GOT3 (cell line): ENCODE results near the gene MAPK8IP3.

Experiments used
- DNase-seq: peaks from one replicate; lab custom pipeline; 2025; ENCODE audit warnings: mixed read lengths; lab: John Stamatoyannopoulos, UW

Gene MAPK8IP3

DNA sequence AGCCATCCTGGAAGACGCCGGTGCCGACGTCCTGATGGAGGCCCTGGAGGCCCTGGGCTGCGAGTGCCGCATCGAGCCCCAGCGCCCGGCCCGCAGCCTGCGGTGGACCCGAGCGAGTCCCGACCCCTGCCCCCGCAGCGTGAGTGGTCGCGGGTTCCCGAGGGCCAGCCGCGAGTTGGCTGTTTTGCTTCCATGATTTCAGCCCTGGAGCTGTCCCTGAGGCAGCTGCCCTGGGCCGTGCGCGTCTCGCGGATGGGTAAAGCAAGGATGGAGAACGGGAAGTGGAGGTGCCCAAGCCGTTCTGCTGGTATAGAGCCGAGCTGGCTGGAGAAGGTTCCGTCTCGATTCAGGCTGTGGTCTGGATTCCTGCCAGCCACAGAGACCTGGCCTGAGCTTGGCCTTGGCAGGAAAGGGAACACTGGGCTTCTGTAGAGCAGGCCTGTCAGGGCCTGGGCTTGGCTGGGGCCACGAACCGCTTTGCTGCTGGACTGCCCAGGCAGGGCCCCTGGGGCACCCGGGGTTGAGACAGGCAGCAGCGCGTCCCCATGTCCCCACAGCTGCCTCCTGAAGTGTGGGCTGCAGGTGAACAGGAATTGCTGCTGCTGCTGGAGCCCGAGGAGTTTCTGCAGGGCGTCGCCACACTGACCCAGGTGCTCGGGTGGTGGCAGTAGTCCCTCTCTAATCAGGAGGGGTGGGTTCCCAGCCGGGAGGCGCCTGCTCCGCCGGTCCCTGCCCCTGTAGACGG is 67.9 kb downstream of the MAPK8IP3 start:
- DNase-seq: no peak

DNA sequence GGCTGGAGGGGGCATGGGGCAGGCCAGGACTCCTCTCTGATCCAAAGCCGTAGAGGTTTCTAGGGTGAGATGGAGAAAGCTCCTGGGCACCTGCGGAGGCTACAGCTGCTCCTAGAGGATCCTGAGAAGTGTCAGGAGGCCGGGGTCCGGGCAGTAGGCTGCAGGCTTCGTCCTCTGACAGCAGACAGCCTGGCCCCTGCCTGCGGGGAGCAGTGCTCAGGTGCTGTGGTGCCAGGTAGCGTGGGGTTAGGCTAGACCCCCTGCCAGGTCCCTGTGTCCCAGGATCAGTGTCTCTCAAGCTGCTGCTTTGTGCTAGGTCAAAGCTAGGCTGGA is 68.4 kb downstream of the MAPK8IP3 start:
- no peak for DNase-seq

DNA sequence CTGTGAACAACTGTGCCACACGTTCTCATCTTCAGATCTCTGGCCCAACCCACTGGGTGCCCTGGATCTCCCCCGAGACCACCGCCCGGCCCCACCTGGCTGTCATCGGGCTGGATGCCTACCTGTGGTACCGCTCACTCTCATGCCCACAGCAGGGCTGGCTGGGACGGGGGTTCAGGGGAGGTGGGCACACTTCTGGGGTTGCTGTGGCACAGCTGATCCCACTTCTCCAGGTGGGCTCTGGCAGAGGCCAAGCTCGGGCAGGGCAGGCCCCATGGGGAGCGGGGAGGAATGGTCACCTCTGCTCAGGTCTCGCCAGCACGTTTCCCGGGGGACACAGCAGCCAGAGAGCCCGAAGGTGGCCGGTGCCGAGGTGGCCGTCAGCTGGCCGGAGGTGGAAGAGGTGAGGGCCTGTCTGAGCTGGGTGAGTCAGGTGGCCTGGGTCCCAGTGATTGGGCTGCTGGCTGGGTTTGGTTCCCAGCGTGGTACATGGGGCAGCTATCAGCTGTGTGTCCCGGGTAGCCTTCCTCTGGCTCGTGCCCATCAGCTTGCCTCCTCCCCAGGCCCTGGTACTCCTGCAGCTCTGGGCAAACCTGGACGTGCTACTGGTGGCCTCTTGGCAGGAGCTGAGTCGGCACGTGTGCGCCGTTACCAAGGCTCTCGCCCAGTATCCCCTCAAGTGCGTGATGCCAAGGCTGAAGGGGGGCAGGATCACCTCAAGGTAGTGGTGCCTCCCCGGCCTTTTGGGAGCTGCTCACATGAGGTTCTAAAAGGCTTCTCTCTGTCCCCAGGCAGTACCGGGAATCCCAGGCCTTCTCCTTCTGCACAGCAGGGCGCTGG is 69.2 kb downstream of the MAPK8IP3 start:
- DNase-seq: no peak

DNA sequence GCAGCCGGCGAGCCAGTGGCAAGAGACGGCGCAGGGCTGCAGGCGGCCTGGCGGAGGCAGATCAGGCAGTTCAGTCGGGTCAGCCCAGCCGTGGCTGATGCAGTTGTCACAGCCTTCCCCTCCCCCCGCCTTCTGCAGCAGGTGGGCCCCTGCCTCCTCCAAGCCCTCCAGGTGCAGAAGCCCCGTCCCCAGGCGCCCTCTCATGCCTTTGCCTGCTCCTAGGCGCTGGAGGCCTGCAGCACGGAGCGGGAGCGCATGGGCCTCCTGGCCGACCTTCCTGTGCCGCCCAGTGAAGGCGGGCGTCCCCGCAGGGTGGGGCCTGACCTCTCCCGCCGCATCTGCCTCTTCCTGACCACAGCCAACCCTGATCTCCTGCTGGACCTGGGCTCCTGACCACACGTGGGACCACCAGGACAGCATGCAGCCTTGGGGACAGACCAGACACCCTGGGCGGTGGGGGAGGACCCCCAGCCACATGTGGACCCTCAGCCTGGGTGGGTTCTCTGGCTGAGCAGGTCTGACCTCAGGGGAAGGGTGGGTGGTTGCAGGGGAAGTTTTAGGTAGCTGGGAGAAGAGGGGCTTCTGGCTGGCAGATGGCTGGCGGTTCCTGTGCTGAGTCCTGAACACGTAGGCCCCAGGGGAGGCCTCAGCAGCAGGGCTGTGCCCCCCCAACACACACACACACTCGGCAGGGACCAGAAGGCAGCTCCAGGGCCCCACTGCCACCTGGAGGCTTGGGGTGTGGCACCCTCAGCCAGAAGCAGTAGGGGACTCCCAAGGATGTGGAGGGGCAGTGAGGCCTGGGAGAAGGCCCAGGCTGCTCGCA is 70.1 kb downstream of the MAPK8IP3 start:
- no peak for DNase-seq

DNA sequence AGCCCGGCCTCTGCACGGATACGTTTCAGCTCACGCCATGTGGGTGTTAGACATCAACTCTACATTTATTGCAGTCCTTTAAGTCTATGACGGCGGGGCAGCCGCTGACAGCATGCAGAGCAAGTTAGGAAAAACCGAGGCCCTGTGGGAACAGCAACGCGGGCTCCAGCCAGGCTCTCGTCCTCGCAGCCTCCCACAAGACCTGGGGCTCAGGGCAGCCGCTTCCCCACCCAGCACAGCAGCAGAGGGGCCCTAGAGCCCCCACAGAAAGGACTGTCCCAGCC is 70.6 kb downstream of the MAPK8IP3 start:
- DNase-seq: no peak

DNA sequence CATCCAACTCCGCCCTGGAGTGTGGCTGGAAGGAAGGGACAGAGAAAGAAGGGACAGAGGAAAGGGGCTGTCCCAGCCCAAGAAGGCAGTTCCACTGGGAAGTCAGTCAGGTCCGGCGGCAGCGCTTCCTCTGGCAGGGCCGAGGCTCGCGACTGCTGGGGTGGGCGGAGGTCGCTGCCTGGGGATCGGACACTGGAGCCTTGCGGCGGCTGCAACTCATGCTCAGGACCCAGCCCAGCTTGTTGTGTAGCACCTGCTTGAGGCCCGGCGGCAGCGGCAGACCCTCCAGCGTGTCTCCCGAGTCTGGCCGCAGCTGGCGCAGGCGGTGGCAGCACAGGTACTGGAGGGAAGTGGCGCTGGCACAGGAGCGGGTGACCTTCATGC is 71.0 kb downstream of the MAPK8IP3 start:
- no peak for DNase-seq

DNA sequence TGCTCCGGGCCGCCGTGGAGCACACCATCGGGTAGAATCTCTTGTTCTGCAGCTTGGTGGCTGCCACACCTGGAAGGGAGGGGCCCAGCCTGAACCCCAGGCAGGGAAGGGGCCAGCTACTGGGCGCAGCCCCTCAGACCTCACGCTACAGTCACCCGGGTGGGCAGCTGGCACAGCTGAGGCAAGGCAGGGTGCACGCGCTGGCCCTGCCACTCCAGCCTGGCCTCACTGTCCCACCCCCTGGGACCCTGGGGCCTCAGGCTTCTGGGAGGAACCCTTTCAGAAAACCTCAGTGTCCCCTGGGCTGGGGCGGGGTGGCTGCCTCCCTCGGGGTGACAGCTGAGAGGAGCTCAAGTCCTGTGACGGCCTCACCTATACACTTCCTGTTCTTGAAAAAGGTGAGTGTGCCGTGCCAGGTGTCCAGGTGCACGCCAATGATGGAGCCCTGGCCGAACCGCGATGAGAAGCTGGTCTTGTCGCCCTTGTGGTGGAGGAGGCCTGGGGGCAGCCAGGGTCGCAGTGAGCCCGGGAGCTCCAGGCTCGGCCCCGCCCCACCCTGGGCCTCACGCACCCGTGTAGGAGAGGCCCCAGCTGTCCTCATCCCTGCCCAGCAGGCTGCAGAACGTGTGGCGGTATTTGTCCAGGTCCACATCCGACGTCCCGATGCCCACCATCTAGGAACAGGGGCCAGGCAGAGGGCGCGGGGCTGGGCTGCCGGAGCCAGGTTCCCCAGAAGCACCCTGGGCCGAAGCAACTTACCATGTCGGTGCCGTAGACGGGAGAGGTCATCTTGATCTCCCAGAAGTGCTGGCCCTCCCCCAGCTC is 71.6 kb downstream of the MAPK8IP3 start:
- DNase-seq: no peak

DNA sequence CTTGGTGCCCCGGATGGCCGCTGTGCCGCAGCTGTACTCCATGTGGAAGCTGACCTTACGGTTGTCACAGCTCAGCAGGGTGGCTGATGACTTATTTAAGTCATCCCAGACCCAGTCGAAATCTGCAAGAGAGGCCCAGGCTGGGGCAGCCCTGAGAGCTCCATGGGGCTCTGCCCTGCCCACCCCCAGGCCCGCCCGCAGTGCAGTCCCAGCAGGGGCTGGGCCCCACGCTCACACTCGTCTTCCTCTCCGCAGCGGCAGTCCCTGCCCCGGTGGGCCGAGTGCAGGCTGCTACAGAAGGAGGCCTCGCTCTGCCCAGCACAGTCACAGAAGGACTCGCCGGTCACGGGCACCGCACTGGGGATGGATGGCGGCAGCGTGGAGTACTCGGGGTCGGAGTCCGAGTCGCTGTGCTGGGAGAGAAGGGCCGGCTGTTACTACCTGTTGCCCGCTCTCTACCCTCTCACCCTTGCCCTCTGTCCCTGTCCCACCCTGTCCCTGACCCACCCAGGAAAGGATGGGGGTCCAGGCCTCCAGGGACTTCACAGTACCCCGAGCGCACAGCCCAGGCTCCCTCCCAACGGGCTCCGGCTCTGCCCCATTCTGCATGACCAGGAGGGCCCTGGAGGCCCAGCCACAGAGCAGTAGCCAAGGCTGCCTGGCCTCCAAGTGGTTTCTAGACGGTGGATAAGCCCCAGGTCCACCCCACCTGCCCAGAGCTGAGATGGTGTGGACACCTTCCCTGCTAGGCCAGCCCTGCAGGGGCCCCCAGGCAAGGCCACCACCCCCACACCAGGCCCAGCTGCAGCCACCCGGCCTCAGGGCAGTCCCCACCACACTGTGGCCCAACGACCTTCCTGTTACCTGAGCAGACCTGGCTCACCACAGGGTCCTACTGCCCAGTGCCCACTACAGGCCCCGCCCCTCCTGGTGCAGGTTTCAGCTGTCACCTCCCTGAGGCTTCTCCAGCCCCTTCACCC is 72.5 kb downstream of the MAPK8IP3 start:
- DNase-seq: no peak

DNA sequence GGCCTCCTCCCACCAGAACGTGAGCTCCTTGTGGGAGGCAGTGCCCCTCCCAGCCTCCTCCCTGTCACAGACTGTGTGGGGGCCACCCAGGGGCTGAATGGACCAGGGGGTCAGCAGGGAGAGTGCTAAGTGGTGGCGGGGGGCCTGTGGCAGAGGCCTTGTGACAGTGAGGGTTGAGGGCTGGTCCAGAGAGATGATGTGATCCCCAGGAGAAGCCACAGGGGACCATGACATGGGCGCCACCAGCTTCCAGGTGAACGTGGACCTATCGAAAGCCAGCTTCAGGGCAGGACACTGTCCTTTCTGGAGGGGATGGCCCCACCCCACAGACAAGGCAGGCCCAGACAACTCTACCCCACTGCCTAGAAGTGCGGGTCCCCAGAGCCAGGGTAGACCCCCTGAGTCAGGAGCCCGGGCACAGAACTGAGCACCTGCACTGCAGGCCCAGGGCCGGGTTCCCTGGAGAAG is 73.3 kb downstream of the MAPK8IP3 start:
- no peak for DNase-seq

DNA sequence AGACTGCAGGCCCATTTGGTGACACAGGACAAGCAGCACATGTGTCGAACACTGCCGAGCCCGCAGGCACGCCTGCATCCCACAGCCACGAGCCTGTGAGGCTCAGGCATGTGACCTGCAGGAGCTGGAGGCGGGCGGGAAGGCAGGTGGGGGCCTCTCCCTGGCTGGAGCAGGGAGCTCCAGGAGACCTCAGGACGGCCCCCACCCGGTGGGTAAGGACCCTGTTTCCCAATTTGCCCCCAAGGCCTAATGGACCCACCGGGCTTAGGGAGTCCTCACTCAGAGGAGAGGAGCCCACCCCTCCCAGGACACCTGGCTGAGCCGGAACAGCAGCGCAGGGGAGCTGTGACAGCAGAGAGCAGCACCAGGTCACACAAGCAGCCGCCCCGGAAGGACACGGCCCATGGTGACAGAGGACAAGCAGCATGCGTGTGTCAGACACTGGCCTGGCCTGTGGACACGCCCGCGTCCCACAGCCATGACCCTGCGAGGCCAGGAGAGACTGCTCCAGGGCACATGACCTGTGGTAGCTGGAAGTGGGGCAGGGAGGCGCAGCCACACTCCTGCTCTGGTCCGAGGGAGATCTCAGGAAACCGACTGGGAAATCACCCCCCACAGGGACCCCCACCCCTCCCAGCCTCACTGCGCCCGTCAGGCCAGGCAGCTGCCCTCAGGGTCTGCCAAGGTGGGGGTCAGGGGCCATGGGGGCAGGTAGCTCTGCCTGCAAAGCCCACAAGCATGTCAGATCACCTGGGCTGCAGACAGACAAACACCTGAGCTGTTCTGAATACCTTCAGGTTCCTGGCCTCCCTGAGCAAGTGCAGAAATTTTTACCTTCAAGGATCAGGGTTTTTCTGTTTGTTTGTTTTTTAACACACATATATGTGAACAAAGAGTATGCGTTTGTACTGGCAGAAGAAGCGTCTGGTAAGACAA is 74.0 kb downstream of the MAPK8IP3 start:
- no peak for DNase-seq

DNA sequence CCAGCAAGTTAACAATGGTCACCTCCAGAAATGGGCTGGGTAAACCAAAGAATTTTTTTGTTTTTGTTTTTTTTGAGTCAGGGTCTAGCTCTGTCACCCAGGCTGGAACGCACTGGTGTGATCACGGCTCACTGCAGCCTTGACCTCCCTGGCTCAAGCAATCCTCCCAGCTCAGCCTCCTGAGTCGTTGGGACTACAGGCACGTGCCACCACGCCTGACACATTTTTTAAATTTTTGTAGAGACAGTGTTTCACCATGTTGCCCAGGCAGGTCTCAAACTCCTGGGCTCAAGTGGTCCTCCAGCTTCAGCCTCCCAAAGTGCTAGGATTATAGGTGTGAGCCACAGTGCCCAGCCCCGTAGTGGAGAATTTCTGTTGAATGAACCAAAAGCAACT is 74.7 kb downstream of the MAPK8IP3 start:
- DNase-seq: no peak

DNA sequence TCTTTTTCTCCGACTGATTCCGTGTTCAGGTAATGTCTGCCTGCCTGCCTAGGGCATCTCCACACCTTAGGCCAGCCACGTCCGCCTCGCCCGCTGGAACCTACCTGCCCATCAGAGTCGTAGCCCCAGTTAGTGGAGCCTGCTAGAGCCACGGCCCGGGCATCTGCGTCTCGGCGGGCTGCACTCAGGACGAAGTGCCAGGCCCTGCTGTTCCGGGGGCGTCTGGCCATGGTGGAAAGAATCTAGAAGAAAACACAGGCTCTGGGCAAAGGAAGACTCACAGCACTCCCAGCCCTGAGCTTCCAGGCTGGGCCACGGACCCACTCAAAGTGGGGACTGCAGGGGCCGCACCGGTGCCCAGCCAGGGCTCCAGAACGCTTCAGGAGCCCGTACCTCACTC is 75.3 kb downstream of the MAPK8IP3 start:
- no peak for DNase-seq

DNA sequence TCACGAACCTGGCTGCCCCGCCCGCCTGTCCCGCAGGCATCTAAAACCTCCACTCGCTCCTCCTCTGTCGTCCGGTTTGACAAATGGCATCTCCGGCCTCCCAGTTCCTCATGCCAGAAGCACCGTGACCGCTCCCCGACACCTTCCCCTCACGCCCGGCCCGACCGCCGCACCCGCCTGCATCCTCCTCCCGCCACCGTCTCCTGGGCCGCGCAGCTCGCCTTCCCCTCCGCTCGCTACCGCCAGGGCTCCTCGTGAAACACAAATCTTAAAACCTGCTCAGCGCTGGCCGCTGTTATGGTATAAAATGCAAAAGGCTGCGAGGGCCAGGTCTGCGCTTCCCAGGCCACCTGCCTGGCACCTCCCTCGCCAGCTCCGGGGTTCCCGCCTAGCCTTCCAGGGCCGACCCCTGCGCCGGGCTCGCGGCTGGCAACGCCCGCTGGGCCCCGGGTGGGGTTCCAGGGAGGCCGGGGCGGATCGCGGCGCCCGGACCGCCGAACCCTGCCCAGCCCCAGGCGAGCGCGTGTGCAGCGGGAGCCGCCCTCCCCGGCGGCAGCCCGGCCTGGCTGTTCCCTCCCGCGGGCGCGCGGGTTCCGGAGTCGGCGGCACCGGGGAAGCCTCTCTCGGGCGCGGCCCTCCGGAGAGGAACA is 75.9 kb downstream of the MAPK8IP3 start:
- no peak for DNase-seq

DNA sequence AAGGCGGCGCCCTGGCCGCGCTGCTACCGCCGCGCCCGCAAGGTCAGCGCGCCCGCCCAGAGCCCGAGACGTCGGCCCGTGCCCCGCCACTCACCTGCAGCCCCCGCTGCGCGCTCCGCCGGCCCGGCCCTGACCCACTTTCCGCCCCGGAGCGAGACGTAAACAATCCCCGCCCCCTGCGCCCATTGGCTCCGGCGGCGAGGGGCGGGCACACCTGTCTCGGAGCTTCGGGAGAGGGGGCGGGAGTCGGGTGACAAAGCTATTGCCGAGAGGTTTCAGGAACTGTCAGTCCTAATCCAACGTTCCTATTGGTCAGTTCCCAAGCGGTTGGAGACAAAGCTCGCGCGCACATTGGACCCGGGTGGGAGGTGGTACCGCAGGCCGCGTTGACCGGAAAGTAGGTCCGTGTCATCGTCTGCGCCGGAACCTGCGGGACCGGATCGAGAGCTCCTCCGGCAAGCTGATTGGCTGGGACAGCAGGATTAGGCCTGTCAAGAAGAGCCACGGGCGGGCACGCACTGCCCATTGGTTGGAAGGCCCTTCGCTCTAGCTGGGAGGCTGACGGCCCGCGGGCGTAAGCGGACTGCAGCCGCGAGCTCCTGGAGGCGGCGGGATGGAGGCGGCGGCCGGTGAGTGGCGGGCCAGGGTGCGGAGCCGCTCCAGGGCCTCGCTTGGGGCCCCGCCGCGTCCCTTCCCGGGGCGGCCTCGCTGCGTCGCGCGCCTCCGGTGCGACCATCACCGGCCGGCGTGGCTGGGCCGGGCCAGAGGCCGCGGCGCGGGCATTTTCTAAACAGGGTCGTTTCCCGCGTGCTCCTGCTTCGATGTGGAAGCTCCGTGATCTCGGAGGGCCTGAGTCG is 76.6 kb downstream of the MAPK8IP3 start, which contains the start of the genes NUBP2 and SPSB3:
TSS of gene NUBP2 (plus strand) at position 553 of the 857 bp plus-strand sequence. CDS start at position 614, 61 bp downstream.
TSS of gene SPSB3 (minus strand) at position 164 of the 857 bp plus-strand sequence. CDS start 1,088 bp downstream, outside the sequence.
- DNase-seq: peak; percentile 97

DNA sequence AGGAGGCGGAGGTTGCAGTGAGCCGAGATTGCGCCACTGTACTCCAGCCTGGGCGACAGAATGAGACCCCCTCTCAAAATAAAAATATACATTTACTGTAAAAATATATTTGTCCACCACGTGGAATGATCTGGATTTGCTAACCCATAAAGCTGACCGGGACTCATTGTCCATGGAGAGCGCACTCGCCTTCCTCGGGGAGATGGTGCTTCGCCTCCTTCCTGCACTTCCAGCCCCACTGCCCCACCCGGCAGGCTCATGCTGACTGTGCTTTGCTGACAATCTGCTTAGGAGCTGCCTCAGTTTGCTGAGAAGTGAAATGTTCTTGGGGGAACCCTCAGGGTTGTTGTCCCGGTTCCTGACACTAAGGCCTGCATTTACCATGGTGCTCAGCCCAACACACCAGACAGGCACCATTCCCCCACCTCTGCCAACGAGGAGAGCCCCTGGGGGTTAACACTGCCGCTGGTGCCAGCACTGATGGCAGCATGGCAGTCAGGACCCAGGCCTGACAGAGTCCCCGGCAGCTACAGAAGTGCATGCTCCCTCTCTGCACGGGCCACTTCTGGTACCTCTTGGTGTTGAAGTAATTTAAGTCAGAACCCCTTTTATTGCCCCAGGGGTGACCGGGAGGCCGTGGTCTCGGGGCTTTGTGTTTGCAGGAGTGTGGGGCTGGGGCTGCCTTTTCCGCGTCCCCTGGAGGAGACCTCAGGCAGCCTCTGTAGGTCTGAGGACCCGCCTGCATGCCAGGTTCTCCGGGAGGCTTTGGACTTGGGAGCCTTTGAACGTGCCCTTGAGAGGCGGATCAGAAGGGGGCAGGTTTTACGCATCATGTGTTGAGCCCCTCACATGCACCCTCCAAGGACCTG is 79.2 kb downstream of the MAPK8IP3 start:
- DNase-seq: no peak

DNA sequence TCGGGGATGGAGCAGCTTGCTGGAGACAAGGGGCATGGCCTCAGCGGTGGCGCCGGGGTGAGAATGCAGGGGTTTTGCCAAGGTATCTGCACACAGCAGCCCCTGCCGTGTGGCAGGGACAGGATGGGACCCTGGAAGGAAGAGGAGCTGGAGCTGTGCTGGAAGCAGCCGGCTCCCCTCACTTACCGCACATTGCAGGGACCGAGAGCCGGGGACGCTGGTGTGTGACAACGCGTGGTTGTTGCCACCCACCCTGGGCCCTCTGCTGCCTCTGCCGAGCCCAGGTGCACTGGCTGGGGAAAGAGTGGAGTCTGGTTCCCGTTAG is 79.8 kb downstream of the MAPK8IP3 start:
- DNase-seq: no peak
